GM19023 (cell line): ENCODE results near the gene SLC6A20.

ENCODE experiments used
- ATAC-seq: cut with Tn5 transposase; IDR thresholded peaks from one replicate; pipeline ENCODE4 v1.9.1; 2021; ENCODE audit warnings: mild to moderate bottlenecking, moderate library complexity; ENCODE audit not compliant: unreplicated experiment

SLC6A20 gene

DNA sequence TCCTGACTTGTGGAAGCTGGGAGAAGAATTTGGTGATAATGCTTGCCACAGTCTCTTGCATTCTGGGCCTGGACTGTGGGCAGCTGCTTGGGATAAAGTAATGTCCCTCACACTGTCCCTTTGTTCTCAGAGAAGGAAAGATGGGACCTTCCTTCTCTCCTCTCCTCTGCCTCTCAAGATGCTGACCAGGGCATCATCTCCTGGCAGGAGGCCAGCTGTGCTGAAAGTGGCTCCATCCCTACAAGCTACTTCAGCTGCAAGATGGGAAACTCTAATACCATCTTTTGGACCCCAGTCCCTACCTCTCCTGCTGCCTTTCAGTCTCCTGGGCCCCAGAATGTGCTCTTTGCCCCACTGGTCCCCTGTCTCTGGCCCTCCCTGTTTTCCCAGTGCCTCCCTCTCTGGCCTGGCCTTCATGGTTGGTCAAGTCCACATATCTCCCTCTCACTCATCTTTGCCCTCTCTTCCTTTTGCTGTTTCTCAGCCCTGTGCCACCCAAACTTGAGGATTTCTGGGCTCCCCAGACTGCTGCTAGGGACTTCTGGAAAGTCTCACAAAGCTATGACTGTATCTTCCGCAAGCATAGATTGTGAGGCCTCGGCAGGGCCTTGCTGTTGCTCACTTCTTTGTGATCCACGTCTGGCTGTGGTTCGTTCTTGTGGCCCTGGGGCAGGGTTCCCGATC is 7.1 kb upstream of the SLC6A20 start:
- no peak for ATAC-seq

DNA sequence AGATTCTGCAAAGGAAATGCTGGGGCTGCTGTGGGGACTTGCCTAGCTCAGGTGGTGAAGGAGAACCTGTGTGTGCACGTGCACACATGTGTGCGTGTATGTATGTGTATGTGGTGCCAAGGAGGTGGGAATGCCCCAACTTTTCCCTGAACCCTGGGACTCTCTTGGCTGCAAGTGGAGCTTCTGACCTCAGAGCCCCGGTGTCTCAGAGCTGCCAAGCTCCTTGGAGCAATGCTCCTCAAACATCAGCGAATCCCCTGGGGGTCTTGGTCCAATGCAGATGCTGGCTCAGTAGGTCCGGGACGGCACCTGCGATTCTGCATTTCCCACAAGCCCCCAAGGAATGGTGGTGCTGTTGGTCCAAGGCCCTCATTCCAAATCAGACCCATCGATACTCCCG is 5.8 kb upstream of the SLC6A20 start:
- no peak for ATAC-seq

DNA sequence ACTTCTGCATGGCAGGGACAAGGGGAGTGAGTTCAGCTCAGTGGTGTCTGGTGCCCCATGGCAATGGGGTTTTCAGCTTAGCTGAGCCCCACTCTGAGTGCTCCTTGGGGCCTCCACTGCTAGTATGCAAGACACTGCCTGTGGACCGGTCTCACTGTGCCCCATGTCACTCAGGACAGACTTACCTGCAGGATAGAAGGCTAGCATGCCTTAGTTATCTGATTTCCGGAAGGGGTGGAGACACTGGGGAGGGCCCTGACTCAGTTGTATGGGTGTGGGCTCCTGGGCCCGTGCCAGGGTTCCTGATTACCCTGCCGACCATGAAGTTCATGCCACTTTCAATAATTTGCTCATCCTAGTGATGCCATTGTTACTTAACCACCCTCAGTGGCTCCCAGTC is 4.3 kb upstream of the SLC6A20 start:
- ATAC-seq = no peak

DNA sequence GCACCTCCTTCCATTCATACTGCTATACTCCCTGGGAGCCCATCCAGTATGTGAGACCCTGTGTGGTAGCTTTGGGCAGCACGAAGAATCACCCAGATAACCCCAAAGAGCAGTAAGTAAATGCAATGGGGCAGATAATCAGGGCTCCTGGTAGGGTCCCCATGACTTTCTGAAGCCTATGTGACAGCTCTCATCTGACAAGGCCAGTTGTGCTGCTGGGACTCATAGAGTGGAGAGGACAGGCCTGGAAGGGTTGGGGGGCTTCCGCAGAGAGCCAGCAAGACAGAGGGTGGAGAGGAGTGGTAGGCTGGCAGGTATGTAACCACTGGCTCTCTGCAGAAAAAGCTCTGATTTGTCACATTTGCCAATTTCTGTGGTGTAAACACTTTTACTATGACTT is 3.2 kb upstream of the SLC6A20 start:
- no peak for ATAC-seq

DNA sequence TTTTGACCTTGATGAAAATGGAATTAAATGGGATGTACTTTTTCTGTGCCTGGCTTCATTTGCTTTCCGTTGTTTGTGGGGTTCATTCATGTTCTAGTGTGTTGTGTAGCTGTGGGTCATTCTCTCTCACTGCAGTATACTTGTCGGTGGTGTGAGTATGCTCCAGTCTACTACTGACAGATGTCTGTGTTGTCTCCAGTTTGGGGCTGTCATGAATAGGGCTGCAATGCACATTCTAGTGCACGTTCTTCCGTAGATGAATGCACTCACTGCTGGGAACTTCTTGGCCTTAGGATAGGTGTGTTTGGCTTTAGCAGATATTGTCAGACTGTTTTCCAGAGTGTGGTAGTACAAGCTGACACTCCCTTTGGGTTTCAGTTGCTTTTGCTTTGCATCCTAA is 1.7 kb upstream of the SLC6A20 start:
- ATAC-seq = no peak

DNA sequence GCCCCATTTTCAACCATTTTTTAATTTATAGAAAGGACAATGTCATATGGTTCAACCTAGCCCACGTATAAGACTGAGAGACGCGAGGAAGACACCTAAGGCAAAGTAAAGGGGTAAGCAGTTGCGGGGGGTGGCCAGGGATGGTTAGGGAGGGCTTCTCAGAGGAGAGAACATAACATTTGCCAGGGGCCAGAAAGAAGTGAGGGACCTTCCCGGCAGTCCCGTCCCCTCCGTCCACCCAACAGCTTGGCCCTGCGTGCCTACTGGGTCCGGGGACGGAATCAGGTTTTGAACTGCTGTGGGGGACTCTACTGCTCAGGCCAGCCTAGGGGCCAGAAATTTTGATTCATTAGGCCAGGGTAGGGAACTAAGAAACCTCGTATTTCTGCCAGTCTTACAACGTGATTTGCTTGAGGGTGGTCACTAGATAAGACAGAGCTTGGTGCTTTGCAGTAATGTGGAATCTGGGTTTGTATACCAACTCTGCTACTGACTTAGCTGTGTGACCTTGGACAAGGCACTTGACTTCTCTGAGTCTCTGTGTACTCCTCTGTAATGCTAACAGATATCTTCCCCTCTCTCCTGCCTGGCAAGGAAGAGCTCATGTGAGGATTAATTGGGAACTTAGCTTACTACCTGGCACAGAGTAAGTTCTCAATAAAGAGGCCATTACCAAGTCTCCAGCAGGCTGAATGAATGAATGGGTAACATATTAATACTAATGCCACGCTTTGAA is 734 bp upstream of the SLC6A20 start:
- no peak for ATAC-seq

DNA sequence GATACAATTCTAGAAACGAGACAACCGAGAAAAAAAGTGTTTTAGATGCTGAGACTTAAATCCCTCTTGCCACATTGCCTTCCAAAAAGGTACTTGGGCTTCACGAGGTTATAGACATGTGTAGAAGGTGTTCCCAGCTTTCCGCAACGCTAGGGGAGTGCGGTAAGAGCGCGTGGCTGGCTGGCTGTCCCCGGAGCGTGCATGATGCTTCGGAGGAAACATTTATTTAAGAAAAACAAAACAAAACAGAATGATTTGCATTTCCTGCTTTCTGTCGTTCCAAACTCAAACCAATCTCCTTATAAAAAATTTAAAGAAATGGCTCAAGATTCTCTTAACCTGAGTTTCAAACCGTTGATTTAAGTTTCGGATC is 841 bp downstream of the SLC6A20 start:
- ATAC-seq = no peak

DNA sequence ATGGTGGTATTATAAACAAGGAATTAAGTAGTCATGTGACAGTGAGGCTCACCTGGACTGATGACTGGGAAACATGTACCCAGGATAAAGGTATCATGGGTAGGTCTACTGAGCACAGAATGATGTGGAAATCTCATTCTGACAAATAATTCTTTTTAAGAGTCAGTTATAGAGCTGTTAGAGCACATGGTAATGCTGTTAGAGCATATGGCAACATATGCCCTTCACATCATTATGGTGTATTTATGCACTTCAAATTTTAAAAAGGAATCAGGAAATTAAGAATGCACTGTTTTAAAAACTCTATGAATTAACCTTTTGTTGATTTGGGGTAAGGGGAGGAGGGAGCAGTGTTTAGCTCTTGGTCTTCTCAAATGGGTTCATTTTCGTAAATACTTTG is 1.7 kb downstream of the SLC6A20 start:
- ATAC-seq = no peak

DNA sequence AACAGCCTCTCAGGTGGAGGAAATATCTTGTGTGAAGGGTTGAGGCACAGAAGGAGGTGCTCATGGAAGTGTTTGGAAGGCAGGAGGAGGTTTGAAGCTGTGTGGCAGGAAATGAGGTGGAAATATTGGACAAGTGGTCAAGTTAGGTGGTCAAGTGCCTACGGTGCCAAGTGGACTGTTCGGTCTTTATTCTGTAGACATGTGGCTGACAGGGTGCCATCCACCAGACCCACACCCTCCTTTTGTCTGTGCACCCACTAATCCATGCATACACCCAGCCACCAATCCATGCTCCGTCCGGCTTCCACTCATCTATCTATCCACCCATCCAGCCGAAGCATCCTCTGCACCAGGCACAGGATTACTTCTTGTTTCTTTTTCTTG is 2.2 kb downstream of the SLC6A20 start:
- ATAC-seq = no peak

DNA sequence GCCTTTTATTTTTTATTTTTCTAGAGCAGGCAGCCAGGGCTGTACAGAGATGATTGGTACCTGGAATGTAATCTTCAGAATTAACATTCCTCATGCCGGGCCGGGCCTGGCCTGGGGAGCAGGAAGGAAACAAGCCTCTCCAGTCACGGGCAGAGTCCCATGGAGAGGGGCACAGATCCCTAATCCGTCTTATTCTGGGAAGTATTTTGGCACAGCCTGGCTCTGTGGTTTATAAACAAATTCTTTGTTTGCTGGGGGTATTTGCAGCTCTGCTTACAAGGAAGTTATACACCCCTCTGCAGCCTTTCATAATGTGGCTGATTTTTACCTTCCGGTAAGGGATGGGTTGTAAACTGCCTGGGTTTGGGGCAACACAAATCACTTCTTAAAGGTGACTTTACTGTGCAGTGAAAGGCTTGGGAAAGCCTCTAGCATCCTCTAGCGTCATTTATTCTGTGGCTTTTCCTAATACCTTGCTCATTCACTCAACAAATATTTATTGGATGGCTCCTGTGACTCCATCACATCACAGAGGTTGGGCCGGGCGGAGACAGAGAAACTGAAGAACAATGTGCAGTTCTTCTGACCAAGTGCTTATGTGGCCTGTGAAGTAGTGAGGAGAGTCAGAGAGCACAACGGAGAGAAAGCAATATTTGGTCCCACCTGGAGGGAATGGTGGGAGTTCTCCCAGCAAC is 2.7 kb downstream of the SLC6A20 start:
- no peak for ATAC-seq

DNA sequence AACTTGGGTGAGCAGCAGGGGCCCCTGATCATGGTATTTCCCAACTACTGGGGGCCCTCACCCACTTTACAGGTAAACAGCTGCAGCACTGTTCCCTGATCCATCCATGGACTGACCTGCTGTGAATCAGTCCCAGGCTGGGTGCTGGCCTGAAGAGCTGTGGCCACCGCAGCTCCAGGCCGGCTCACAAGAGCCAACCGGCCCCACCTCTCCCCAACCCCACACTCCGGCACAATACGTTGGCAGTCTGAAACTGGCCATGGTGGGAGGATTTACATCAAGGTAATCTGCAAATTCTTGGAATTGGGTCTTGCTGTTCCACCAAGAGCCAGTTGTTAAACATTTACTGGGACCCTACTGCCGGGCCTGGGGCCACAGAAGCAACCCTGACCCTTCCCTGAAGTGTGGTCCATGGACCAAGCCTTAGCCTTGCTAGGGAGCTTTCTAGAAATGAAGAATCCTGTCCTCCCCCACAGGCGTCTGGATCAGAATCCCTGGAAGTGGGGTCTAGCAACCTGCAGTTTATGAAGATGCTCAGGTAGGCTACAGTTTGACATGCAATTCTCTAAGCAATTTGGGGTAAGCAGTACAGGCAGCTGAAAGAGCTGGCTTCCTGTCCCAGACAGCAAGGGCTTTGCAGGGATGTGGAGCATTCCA is 3.7 kb downstream of the SLC6A20 start:
- no peak for ATAC-seq

DNA sequence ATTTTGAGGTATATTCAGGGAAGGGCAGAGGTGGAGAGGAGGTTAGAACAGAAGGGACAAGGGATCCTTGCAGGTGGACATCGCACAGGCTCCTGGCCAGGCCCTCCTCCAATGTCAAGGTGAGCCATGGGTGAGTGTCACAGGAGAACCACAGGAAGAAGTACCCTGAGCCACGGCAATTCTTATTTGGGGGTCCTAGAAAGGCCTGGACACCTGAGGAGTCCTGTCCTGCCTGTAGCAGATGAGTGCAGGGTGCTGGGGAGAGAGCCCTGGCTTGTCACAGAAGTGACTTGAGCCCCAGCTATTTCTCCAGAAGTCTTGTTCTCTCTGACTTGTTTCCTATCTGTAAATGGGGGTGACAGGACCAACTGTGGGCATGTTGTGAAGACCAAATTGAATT is 4.3 kb downstream of the SLC6A20 start:
- no peak for ATAC-seq

DNA sequence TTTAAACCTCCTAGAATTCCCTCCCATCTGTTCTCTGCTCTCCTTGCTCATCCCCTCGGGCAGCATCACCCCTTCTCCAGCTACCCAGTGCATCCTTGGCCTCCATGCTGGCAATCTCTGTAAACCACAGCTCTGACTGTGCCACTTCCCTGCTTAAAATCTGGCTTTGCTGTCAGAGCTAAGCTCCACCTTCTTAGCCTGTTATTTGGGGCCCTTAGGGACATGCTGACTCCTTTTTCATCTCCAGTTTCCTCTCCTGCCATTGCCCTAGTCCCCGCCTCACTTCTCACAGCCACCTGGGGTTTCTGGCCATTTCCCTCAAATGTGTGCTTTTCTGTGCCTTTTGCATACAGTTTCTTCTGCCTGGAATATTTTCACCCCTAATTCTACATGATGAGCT is 5.7 kb downstream of the SLC6A20 start:
- no peak for ATAC-seq

DNA sequence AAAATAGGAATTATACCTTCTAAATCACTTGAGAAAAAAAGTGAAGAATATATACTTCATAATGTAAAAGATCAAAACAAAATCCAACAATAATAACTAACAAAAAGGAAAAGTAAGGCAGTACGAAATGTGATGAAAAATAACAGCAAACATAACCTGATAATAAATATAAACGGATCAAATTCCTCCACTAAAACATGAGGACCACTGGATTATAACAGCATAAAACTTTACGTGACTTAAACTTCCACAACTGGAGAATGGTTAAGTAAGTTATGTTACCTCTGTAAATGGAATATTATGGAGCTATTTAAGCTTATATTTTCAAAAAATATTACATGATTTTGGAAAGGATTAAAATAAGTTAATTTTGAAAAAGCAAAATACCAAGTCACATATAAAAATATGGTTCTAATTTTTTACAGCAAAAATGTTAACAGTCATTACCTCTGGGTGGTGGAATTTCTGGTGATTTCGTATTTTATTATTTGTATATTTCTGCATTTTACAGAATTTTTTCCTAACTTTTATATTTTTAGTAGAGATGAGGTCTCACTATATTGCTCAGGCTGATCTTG is 7.0 kb downstream of the SLC6A20 start:
- no peak for ATAC-seq

DNA sequence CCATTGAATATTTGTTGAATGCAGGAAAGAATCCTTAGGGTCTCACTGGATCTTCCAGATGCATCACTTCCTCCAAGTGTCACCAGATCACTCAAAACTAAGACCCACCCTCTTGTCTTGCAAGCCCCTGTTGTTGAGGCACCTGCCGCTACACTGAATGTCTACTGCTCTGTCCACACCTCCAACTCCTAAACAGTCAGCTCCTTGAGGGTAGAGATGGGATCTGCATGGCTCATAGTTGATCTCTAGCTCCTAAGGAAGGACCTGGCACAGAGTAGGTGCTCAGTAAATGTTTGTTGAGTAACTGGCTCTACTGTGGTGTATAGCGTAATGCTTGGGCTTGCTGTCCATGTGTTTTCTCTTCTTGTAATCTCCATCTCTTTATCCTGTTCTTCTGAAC is 8.8 kb downstream of the SLC6A20 start:
- no peak for ATAC-seq

DNA sequence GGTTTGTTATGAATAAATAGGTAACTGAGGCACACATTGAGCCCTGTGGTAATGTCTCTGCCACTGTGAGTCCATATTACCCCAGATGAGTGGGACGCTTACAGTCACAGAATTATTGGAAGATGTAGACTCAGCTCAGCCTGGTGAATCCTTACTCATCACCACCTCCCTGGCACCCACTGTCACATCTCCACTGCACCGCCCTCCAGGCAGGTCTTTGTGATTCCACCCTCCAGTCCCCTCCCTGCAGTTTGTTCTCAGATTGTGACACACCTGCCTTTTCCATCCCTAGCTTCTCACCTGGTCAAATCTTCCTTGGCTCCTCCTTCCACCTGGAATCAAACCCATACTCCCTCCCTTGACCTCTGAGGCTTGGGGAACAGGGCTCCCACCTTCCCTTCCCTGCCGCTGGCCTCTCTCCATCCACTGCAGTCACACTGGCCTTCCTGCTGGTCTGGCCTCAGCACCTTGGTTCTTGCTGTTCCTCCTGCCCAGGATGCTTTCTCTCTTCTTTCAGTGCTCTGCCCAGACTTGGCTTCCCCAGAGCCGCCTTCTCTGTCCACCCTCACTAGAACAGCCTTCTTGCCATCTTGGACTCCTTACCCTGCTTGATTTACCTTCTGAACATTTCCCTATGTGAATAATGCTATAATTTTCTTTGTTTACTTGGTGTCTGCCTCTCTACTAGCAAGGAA is 9.4 kb downstream of the SLC6A20 start:
- ATAC-seq = no peak

DNA sequence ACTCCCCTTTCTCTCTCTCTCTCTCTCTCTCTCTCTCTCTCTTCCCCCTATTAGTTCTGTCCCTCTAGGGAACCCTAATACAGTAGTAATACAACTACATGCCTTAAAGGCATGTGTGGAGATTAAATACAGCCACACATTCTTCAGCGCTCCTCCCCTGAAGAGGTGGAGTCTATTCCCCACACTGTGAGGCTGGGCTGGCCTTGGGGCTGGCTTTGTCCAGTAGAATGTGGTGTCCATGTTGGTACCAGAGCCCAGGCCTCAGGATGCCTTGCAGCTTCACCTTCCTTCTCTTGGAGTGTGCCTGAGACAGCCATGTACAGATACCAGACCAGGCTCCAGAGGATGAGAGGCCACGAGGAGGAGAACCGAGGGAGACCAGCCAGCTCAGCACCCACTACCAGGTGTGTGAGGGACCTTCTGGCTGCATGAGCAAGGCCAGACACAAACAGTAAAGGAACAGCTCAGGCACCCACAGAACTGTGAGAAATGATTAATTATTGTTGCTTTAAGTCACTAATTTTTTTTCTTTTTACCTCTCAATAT is 10.7 kb downstream of the SLC6A20 start:
- no peak for ATAC-seq

DNA sequence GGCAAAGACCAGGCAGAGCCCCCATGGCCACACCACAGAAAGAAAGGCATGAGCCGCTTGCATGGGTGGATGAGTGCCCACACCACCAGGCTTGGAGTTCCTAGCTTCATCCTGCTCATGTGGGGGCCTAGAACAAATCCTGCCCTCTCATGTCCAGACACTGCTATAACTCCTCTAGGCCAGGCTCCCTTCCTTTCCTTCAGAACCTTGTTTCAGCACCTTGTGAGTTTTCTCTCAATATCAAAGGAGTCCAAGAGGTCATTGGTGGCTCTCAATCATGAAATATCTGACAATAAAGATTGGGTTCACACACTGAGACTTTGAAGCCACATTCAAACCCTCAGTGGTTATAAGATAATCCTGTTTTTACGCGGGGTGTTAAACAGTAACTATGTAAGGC is 12.7 kb downstream of the SLC6A20 start:
- ATAC-seq = no peak

DNA sequence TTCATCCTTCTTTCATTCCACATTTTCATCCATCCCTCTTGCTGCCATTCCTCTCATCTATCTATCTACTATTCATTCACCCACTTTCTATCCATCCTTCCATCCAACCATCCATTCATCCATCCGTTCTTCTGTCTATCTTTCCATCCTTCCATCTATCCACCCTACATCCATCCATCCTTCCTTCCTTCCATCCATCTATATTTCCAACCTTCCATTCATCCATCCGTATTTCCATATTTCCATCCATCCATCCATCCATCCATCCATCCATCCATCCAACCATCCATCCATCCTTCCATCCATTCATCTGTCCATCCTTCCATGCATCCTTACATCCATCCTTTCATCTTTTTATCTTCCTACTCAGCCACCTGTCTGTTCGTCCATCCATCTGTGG is 14.0 kb downstream of the SLC6A20 start:
- ATAC-seq = no peak

DNA sequence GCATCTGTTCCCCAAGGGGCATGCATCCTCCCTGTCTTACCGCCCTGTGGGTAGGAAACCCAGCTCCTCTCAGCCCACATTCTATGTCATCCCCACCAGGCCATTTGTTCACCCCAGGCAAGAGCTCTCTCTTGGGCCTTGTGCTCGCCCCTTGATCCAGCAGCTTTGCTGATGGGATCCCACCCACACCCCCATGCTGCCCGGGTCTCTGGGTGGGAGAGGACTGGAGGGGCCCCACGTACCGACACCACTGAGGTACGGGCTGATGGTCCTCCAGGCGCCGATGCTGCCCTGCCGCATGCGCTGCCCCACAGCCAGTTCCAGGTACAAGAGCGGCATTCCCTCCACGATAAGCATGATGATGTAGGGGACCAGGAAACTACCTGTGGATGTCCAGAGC is 14.5 kb downstream of the SLC6A20 start:
- no peak for ATAC-seq

DNA sequence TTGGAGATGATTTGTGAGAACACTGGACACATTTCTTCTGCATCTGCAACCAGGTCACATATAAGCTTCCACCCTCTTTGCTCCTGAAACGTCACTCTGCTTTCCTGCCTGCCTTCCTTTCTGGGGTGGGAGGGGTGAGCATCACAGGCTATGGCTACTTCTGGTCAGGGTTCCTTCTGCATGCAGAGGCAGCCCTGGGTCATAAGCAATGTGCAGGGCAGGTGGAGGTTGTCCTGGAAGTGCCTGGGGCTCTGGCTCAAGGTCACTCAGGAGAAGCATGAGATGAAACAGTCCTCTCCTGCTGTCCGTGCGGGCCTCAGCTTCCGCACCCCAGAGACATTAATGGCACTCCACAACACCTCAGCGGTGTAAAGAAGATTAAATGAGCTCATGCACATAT is 15.1 kb downstream of the SLC6A20 start:
- no peak for ATAC-seq
